A549 (cell line): Measurements from ENCODE around the gene DHX34. TPM values are rescaled to one million over a fixed set of nuclear protein-coding genes. Genes with fewer than 3 reads are reported as not detected.
A peak's percentile ranks its signal among the peaks of the same experiment; 100 is the strongest.

Experiments
- ATAC-seq, 2 experiments: fragments of 200-7000 bp in 1 of 2; fragments of >200 bp in 1 of 2; cut with Nextera tagmentation in 1 of 2; cut with Tn5 transposase in 1 of 2; 3 replicates each; pipeline versions ENCODE4 v1.8.0 to v1.9.1; 2018 to 2020; ENCODE audit warnings: mild to moderate bottlenecking in 1 of 2, moderate library complexity in 1 of 2
- CTCF ChIA-PET: fragments of 300-600 bp; sonication (Branson Sonifier 250); formaldehyde crosslinking; extraction: SDS; loops from one replicate; lab custom pipeline; 2021; ENCODE audit warnings: antibody characterized with exemption, inconsistent platforms; lab: Yijun Ruan, JAX
- POLR2A ChIA-PET: fragments of 350-600 bp; formaldehyde crosslinking; extraction: SDS; loops from one replicate; lab custom pipeline; 2021; ENCODE audit warnings: antibody characterized with exemption, inconsistent platforms; lab: Yijun Ruan, JAX
- DNase-seq, 2 experiments: peaks; one replicate each; pipeline versions ENCODE4 v3.0.0 to v3.0.0-alpha.2; 2011 to 2016; ENCODE audit warnings: low read depth in 1 of 2, low spot score in 1 of 2
- FAIRE-seq: peaks from 2 replicates; lab custom pipeline; 2011; peaks lifted over from hg19 to GRCh38; lab: Jason Lieb, UNC
- H3K27ac ChIP-seq, 2 experiments: fragments of >200 bp; sonication (Bioruptor Twin); formaldehyde crosslinking; 3 replicates each; pipeline ENCODE4 v1.5.1; 2016 to 2017
- H3K4me1 ChIP-seq: fragments of >200 bp; sonication (Bioruptor Twin); formaldehyde crosslinking; 3 replicates; pipeline ENCODE4 v1.6.1; 2016
- H3K4me2 ChIP-seq: fragments of >200 bp; sonication (Bioruptor Twin); formaldehyde crosslinking; 3 replicates; pipeline ENCODE4 v1.6.1; 2016
- H3K4me3 ChIP-seq: fragments of >200 bp; sonication (Bioruptor Twin); formaldehyde crosslinking; 3 replicates; pipeline ENCODE4 v1.5.1; 2016
- H3K9me3 ChIP-seq: fragments of >200 bp; sonication (Bioruptor Twin); formaldehyde crosslinking; 3 replicates; pipeline ENCODE4 v1.6.1; 2016
- ATOH8 ChIP-seq: fragments of 250-450 bp; sonication (Bioruptor Pico); IDR thresholded peaks from 2 replicates; pipeline ENCODE4 v1.5.0; 2020; ENCODE audit warnings: low read depth, mild to moderate bottlenecking, moderate library complexity
- BHLHE40 ChIP-seq: IDR thresholded peaks from 2 replicates; pipeline ENCODE4 v1.6.1; 2012; ENCODE audit warnings: low read depth, low read length, inconsistent platforms
- CEBPB ChIP-seq, 2 experiments: fragments of >200 bp in 1 of 2; sonication (Bioruptor Twin) in 1 of 2; formaldehyde crosslinking in 1 of 2; IDR thresholded peaks; 2 replicates each; pipeline ENCODE4 v1.6.1; 2012 to 2016
- CHD4 ChIP-seq: fragments of 200-600 bp; sonication (generic); IDR thresholded peaks from 2 replicates; pipeline ENCODE4 v1.6.1; 2016; ENCODE audit warnings: antibody characterized with exemption, mild to moderate bottlenecking, borderline replicate concordance
- ESRRA ChIP-seq: fragments of 150-350 bp; IDR thresholded peaks from 2 replicates; pipeline ENCODE4 v1.6.1; 2014; ENCODE audit warnings: mild to moderate bottlenecking, low read length, borderline replicate concordance
- FOSB ChIP-seq: fragments of 250-450 bp; sonication (Bioruptor Pico); IDR thresholded peaks from 2 replicates; pipeline ENCODE4 v1.5.0; 2020; ENCODE audit warnings: mild to moderate bottlenecking, moderate library complexity
- HDAC2 ChIP-seq: fragments of 200-600 bp; sonication (generic); IDR thresholded peaks from 2 replicates; pipeline ENCODE4 v1.6.1; 2016
- HOXB13 ChIP-seq: fragments of 250-450 bp; sonication (Bioruptor Pico); IDR thresholded peaks from 2 replicates; pipeline ENCODE4 v1.5.0; 2020; ENCODE audit warnings: low read depth, mild to moderate bottlenecking, moderate library complexity
- NPAS2 ChIP-seq: fragments of 250-450 bp; sonication (Bioruptor Pico); IDR thresholded peaks from 2 replicates; pipeline ENCODE4 v1.8.0; 2022; ENCODE audit warnings: mild to moderate bottlenecking, moderate library complexity, borderline replicate concordance
- POLR2AphosphoS2 ChIP-seq: conservative IDR thresholded peaks from 2 replicates; pipeline ENCODE4 v1.6.1; 2012; ENCODE audit warnings: low read length, improper control_type of control experiment, inconsistent platforms
- RFX5 ChIP-seq: fragments of 450-650 bp; IDR thresholded peaks from 2 replicates; pipeline ENCODE4 v1.7.1; 2014; ENCODE audit warnings: antibody characterized with exemption, mild to moderate bottlenecking, moderate library complexity
- SREBF2 ChIP-seq: fragments of 450-650 bp; IDR thresholded peaks from 2 replicates; pipeline ENCODE4 v1.6.1; 2014; ENCODE audit warnings: mild to moderate bottlenecking, moderate library complexity
- USF2 ChIP-seq: fragments of 450-650 bp; IDR thresholded peaks from 2 replicates; pipeline ENCODE4 v1.6.1; 2014; ENCODE audit warnings: antibody characterized with exemption
- ZNF302 ChIP-seq: fragments of 250-450 bp; sonication (Bioruptor Pico); IDR thresholded peaks from 2 replicates; pipeline ENCODE4 v1.9.0; 2021; ENCODE audit warnings: inconsistent platforms, mild to moderate bottlenecking, moderate library complexity
- WGBS: methylation state at CpG from one replicate; pipeline ENCODE4 v1.1.6; 2017; ENCODE audit errors: missing lambda C conversion rate; 5-methylcytosine and 5-hydroxymethylcytosine counted together
- polyA plus RNA-seq, 4 experiments: library from polyadenylated mRNA; depleted of rRNA in 3 of 4; stranded (reverse); fragments of >200 nt; fragmentation: RNase III in 1 of 4; extraction: RNeasy Plus Mini Kit Qiagen cat#74134 plus additional on column Dnase treatment in 1 of 4; gene quantifications; 2 replicates in 3 of 4; 3 replicates in 1 of 4; pipeline ENCODE4 v1.2.3, GENCODE V29; 2011 to 2017
- TF ChIP-seq, protein P1 (sequence below): fragments of 200-600 bp; sonication (generic); IDR thresholded peaks from 2 replicates; pipeline ENCODE4 v1.6.1; 2016; ENCODE audit warnings: antibody characterized with exemption, mild to moderate bottlenecking, moderate library complexity
- TF ChIP-seq, protein P2 (sequence below): fragments of >200 bp; sonication (Bioruptor Twin); formaldehyde crosslinking; IDR thresholded peaks from 3 replicates; pipeline ENCODE4 v1.5.1; 2016

Gene DHX34
- polyA plus RNA-seq, 2 of the 4 experiments (the other 2 are of a cell fraction): 12.4 to 24.5 TPM

- TF ChIP-seq BHLHE40: no peak
- no peak for TF ChIP-seq ATOH8 (CRISPR knock-in tag)
- TF ChIP-seq, protein P1, sequence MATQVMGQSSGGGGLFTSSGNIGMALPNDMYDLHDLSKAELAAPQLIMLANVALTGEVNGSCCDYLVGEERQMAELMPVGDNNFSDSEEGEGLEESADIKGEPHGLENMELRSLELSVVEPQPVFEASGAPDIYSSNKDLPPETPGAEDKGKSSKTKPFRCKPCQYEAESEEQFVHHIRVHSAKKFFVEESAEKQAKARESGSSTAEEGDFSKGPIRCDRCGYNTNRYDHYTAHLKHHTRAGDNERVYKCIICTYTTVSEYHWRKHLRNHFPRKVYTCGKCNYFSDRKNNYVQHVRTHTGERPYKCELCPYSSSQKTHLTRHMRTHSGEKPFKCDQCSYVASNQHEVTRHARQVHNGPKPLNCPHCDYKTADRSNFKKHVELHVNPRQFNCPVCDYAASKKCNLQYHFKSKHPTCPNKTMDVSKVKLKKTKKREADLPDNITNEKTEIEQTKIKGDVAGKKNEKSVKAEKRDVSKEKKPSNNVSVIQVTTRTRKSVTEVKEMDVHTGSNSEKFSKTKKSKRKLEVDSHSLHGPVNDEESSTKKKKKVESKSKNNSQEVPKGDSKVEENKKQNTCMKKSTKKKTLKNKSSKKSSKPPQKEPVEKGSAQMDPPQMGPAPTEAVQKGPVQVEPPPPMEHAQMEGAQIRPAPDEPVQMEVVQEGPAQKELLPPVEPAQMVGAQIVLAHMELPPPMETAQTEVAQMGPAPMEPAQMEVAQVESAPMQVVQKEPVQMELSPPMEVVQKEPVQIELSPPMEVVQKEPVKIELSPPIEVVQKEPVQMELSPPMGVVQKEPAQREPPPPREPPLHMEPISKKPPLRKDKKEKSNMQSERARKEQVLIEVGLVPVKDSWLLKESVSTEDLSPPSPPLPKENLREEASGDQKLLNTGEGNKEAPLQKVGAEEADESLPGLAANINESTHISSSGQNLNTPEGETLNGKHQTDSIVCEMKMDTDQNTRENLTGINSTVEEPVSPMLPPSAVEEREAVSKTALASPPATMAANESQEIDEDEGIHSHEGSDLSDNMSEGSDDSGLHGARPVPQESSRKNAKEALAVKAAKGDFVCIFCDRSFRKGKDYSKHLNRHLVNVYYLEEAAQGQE: no peak
- no peak for TF ChIP-seq ZNF302 (CRISPR knock-in tag)
- no peak for TF ChIP-seq HDAC2
- no peak for TF ChIP-seq POLR2AphosphoS2
- peak; percentile 97 for TF ChIP-seq RFX5
- TF ChIP-seq, protein P2, sequence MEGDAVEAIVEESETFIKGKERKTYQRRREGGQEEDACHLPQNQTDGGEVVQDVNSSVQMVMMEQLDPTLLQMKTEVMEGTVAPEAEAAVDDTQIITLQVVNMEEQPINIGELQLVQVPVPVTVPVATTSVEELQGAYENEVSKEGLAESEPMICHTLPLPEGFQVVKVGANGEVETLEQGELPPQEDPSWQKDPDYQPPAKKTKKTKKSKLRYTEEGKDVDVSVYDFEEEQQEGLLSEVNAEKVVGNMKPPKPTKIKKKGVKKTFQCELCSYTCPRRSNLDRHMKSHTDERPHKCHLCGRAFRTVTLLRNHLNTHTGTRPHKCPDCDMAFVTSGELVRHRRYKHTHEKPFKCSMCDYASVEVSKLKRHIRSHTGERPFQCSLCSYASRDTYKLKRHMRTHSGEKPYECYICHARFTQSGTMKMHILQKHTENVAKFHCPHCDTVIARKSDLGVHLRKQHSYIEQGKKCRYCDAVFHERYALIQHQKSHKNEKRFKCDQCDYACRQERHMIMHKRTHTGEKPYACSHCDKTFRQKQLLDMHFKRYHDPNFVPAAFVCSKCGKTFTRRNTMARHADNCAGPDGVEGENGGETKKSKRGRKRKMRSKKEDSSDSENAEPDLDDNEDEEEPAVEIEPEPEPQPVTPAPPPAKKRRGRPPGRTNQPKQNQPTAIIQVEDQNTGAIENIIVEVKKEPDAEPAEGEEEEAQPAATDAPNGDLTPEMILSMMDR: no peak
- no peak for TF ChIP-seq NPAS2 (CRISPR knock-in tag)
- TF ChIP-seq CHD4: no peak
- no peak for TF ChIP-seq ESRRA
- TF ChIP-seq FOSB (CRISPR knock-in tag): no peak
- peak; percentile 83 for TF ChIP-seq USF2
- TF ChIP-seq HOXB13 (CRISPR knock-in tag): no peak
- peak; percentile 60 to 74 for DNase-seq
- Histone ChIP-seq H3K4me1 (peaks cover 22% of the 10 kb centered on the region), H3K27ac (no peak overlapping the region), H3K4me2 (peak overlapping the region; percentile 74), H3K9me3 (no peaks in the 10 kb centered on the region), H3K4me3 (no peak overlapping the region)
- CTCF ChIA-PET: interaction anchor here (0.6 to 7.0 kb wide), 6 partner anchors 9 to 58 kb away, joined by 3 to 117 read pairs (median 3); no protein-coding TSS in a partner anchor
- ATAC-seq: peak in 1 of 2 experiments; percentile 67; a peak in 3 of 6 replicates
- no peak for FAIRE-seq
- 76% methylated on average over 3 of the region's 3 CpGs for WGBS
- POLR2A ChIA-PET: no interaction called here
These were observed 2.4 kb downstream of the DHX34 start for GRCh38 chr19:47351548-47351947.

DNA sequence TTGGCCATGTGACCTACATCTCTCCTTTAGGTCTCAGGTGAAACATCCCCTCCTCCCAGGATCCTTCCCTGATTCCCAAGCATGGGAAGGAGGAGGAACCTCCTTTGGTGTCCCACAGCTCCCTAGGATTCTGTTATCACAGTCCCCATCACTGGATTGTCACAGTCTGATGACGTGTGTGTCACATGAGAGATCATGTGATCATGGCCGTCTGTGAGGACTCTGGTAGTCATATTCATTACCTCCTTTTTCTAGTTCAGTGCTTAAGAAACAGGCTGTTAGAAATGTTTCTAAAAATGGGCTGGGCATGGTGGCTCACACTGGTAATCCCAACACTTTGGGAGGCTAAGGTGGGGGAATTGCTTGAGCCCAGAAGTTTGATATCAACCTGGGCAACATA is 3.0 kb downstream of the DHX34 start:
- DNase-seq (peak in 1 of 2 experiments; percentile 35), FAIRE-seq (no peak), ATAC-seq (no peak)
- Histone ChIP-seq H3K9me3 (no peaks in the 10 kb centered on the region), H3K27ac (no peak overlapping the region), H3K4me3 (no peak overlapping the region), H3K4me2 (no peak overlapping the region), H3K4me1 (peaks cover 22% of the 10 kb centered on the region)
- no peak for TF ChIP-seq CEBPB (IDR thresholded peaks at IDR 0.05)
- no peak for TF ChIP-seq HOXB13 (CRISPR knock-in tag)
- TF ChIP-seq SREBF2: no peak
- peak; percentile 84 for TF ChIP-seq USF2
- CTCF ChIA-PET: interaction anchor here (1.2 to 7.0 kb wide), 3 partner anchors 29 to 58 kb away, joined by 3 to 117 read pairs (median 16); no protein-coding TSS in a partner anchor
- POLR2A ChIA-PET: no interaction called here
- WGBS: 60% methylated on average over 2 of the region's 2 CpGs
